Keratinocyte (primary cell): ENCODE results near the gene PSMD7. TPM values are rescaled to one million over a fixed set of nuclear protein-coding genes. Genes with fewer than 3 reads are reported as not detected.

Experiments used
- DNase-seq: peaks from one replicate; pipeline ENCODE4 v3.0.0-alpha.2; 2011; ENCODE audit warnings: low read depth, missing footprints, low spot score
- FAIRE-seq: peaks from 2 replicates; lab custom pipeline; 2011; peaks lifted over from hg19 to GRCh38; lab: Jason Lieb, UNC
- H2AFZ ChIP-seq: 2 replicates; pipeline ENCODE4 v1.6.0; 2012; ENCODE audit warnings: low read length, control low read depth, inconsistent platforms; ENCODE audit not compliant: control insufficient read depth
- H3K27ac ChIP-seq: 2 replicates; pipeline ENCODE4 v1.5.1; 2011; ENCODE audit warnings: low read length; ENCODE audit not compliant: control insufficient read depth, insufficient read depth
- H3K27me3 ChIP-seq: 3 replicates; pipeline ENCODE4 v1.6.0; 2011; ENCODE audit warnings: low read length; ENCODE audit not compliant: control insufficient read depth, insufficient read depth; ENCODE audit errors: extremely low read depth
- H3K36me3 ChIP-seq, 2 experiments: 2 replicates in 1 of 2; 3 replicates in 1 of 2; pipeline ENCODE4 v1.5.1; 2011; ENCODE audit warnings: low read length in 2 of 2, mild to moderate bottlenecking in 1 of 2; ENCODE audit not compliant: control insufficient read depth in 2 of 2, insufficient read depth in 2 of 2; ENCODE audit errors: extremely low read depth in 1 of 2
- H3K4me1 ChIP-seq: 3 replicates; pipeline ENCODE4 v1.5.1; 2011; ENCODE audit warnings: low read length; ENCODE audit not compliant: control insufficient read depth, insufficient read depth; ENCODE audit errors: extremely low read depth
- H3K4me2 ChIP-seq: 3 replicates; pipeline ENCODE4 v1.6.0; 2011; ENCODE audit warnings: low read depth, low read length; ENCODE audit not compliant: control insufficient read depth, insufficient read depth; ENCODE audit errors: extremely low read depth
- H3K4me3 ChIP-seq, 3 experiments: fragments of 200-600 bp in 1 of 3; sonication (generic) in 1 of 3; 2 replicates in 2 of 3; 3 replicates in 1 of 3; pipeline ENCODE4 v1.5.1; 2011 to 2016; ENCODE audit warnings: low read length in 3 of 3, mild to moderate bottlenecking in 3 of 3, control low read depth in 2 of 3, inconsistent platforms in 1 of 3, low read depth in 1 of 3, mixed read lengths in 1 of 3, mixed run types in 1 of 3, moderate library complexity in 1 of 3; ENCODE audit not compliant: control insufficient read depth in 2 of 3, insufficient read depth in 2 of 3; ENCODE audit errors: extremely low read depth in 1 of 3
- H3K79me2 ChIP-seq: 2 replicates; pipeline ENCODE4 v1.6.0; 2012; ENCODE audit warnings: low read length; ENCODE audit not compliant: control insufficient read depth, insufficient read depth
- H3K9ac ChIP-seq: 3 replicates; pipeline ENCODE4 v1.6.0; 2011; ENCODE audit warnings: low read length; ENCODE audit not compliant: control insufficient read depth, insufficient read depth; ENCODE audit errors: extremely low read depth
- H3K9me1 ChIP-seq: 3 replicates; pipeline ENCODE4 v1.6.0; 2011; ENCODE audit warnings: low read length; ENCODE audit not compliant: control insufficient read depth, insufficient read depth; ENCODE audit errors: extremely low read depth
- H3K9me3 ChIP-seq: 2 replicates; pipeline ENCODE4 v1.5.1; 2012; ENCODE audit warnings: low read depth, low read length; ENCODE audit not compliant: control insufficient read depth
- H4K20me1 ChIP-seq: 3 replicates; pipeline ENCODE4 v1.6.0; 2011; ENCODE audit warnings: low read length; ENCODE audit not compliant: control insufficient read depth, insufficient read depth; ENCODE audit errors: extremely low read depth
- CTCF ChIP-seq, 3 experiments: IDR thresholded peaks in 1 of 3; conservative IDR thresholded peaks in 1 of 3; optimal IDR thresholded peaks in 1 of 3; 2 replicates in 2 of 3; 3 replicates in 1 of 3; pipeline versions ENCODE3 to v1.5.1; 2011; ENCODE audit warnings: low read length in 3 of 3, mild to moderate bottlenecking in 3 of 3, moderate library complexity in 2 of 3, control low read depth in 1 of 3, inconsistent platforms in 1 of 3; ENCODE audit not compliant: insufficient read depth in 2 of 3; ENCODE audit errors: extremely low read depth in 1 of 3
- EZH2 ChIP-seq: IDR thresholded peaks from one replicate; pipeline ENCODE4 v1.6.1; 2012; ENCODE audit warnings: inconsistent platforms, mild to moderate bottlenecking, low read length, moderate library complexity
- dilution Hi-C: fragments of 300-500 bp; cut with MboI; formaldehyde crosslinking; loops from one replicate; pipeline ENCODE4 v1.7.0; 2020; ENCODE audit warnings: low sequenced_read_pairs; ENCODE audit not compliant: extremely low pct_ligation_motif_present
- polyA plus RNA-seq, 5 experiments: library from polyadenylated mRNA; depleted of rRNA in 3 of 5; stranded (reverse) in 3 of 5; stranded (forward) in 1 of 5; unstranded in 1 of 5; fragments of >200 nt; gene quantifications; 1 replicate in 1 of 5; 2 replicates in 3 of 5; 3 replicates in 1 of 5; pipeline versions ENCODE4 v1.2.1 to v1.2.3, GENCODE V29; 2011 to 2012; ENCODE audit warnings: missing spikeins in 2 of 5, low read depth in 1 of 5, low replicate concordance in 1 of 5

PSMD7 gene
- polyA plus RNA-seq, 1 donor (not counting 4 experiments of a cell fraction or from before 2014, with no cell fraction given): 130 TPM

- dilution Hi-C loops: no loop called here
- H4K20me1 ChIP-seq: no peaks in the 10 kb centered on the region
- H3K4me3 ChIP-seq: no peak overlapping the region
- H3K27me3 ChIP-seq: no peaks in the 10 kb centered on the region
- TF ChIP-seq CTCF (optimal IDR thresholded peaks at IDR 0.05 in 1 of 3, IDR thresholded peaks at IDR 0.05 in 1 of 3, conservative IDR thresholded peaks at IDR 0.05 in 1 of 3; ENCODE audit: extremely low read depth in 1 of 3, insufficient read depth in 2 of 3, low read length in 3 of 3) (no peak), EZH2 (no peak)
- H3K36me3 ChIP-seq: no peaks in the 10 kb centered on the region
- no peaks in the 10 kb centered on the region for H3K4me1 ChIP-seq
- no peak overlapping the region for H3K4me2 ChIP-seq
- no peak overlapping the region for H2AFZ ChIP-seq
- no peaks in the 10 kb centered on the region for H3K79me2 ChIP-seq
- FAIRE-seq (no peak), DNase-seq (no peak)
- H3K9ac ChIP-seq: no peak overlapping the region
- H3K9me3 ChIP-seq: no peaks in the 10 kb centered on the region
- no peak overlapping the region for H3K27ac ChIP-seq
- no peaks in the 10 kb centered on the region for H3K9me1 ChIP-seq
Observed at GRCh38 chr16:74280448-74280847, 16.2 kb upstream of the PSMD7 start.

GRCh38 chr16:74281300-74281699, 15.3 kb upstream of the PSMD7 start:
- dilution Hi-C loops: no loop called here
- no peaks in the 10 kb centered on the region for H3K27me3 ChIP-seq

More at GRCh38 chr16:74281300-74281699, 15.3 kb upstream of the PSMD7 start:
- DNase-seq (no peak), FAIRE-seq (no peak)
- Histone ChIP-seq H3K79me2 (no peaks in the 10 kb centered on the region), H3K9ac (no peak overlapping the region), H3K36me3 (no peaks in the 10 kb centered on the region), H2AFZ (no peak overlapping the region), H3K9me3 (no peaks in the 10 kb centered on the region), H3K4me3 (no peak overlapping the region), H3K4me1 (no peaks in the 10 kb centered on the region), H3K9me1 (no peaks in the 10 kb centered on the region), H3K4me2 (no peak overlapping the region), H3K27ac (no peak overlapping the region), H4K20me1 (no peaks in the 10 kb centered on the region)
- TF ChIP-seq CTCF (optimal IDR thresholded peaks at IDR 0.05 in 1 of 3, IDR thresholded peaks at IDR 0.05 in 1 of 3, conservative IDR thresholded peaks at IDR 0.05 in 1 of 3; ENCODE audit: extremely low read depth in 1 of 3, insufficient read depth in 2 of 3, low read length in 3 of 3) (no peak), EZH2 (no peak)
